Liver (tissue), 9 donors: Measurements from ENCODE around the gene C5. TPM values are rescaled to one million over a fixed set of nuclear protein-coding genes. Genes with fewer than 3 reads are reported as not detected.
A peak's percentile ranks its signal among the peaks of the same experiment; 100 is the strongest.

ENCODE experiments used
- DNase-seq: peaks from one replicate; pipeline ENCODE4 v3.0.0-alpha.2; 2017; ENCODE audit warnings: low spot score
- H3K27ac ChIP-seq, 2 donors: one replicate each; pipeline ENCODE4 v1.7.0; 2013; ENCODE audit warnings: inconsistent platforms in 2 of 2, low read length in 2 of 2, control low read depth in 1 of 2, low read depth in 1 of 2, mild to moderate bottlenecking in 1 of 2
- H3K27me3 ChIP-seq, 4 donors: one replicate each; pipeline versions ENCODE4 v1.6.1 to v1.7.0; 2013; ENCODE audit warnings: low read length in 3 of 4, inconsistent platforms in 1 of 4, mild to moderate bottlenecking in 1 of 4, moderate library complexity in 1 of 4; ENCODE audit not compliant: control insufficient read depth in 4 of 4, insufficient read depth in 4 of 4
- H3K36me3 ChIP-seq, 4 donors: one replicate each; pipeline versions ENCODE4 v1.6.1 to v1.7.0; 2013; ENCODE audit warnings: low read length in 3 of 4, mild to moderate bottlenecking in 3 of 4, low read depth in 1 of 4, moderate library complexity in 1 of 4; ENCODE audit not compliant: control insufficient read depth in 4 of 4, insufficient read depth in 3 of 4
- H3K4me1 ChIP-seq, 4 donors: one replicate each; pipeline versions ENCODE4 v1.6.1 to v1.7.0; 2013; ENCODE audit warnings: low read length in 3 of 4, mild to moderate bottlenecking in 3 of 4, moderate library complexity in 1 of 4; ENCODE audit not compliant: control insufficient read depth in 4 of 4, insufficient read depth in 4 of 4
- H3K4me3 ChIP-seq, 3 donors: one replicate each; pipeline versions ENCODE4 v1.6.1 to v1.7.0; 2013; ENCODE audit warnings: low read length in 3 of 3, control low read depth in 1 of 3, low read depth in 1 of 3, mild to moderate bottlenecking in 1 of 3
- H3K9ac ChIP-seq, 2 donors: one replicate each; pipeline ENCODE4 v1.7.0; 2013; ENCODE audit warnings: low read length in 2 of 2, mild to moderate bottlenecking in 2 of 2, moderate library complexity in 2 of 2, control low read depth in 1 of 2, low read depth in 1 of 2
- H3K9me3 ChIP-seq, 4 donors: one replicate each; pipeline versions ENCODE4 v1.6.1 to v1.7.0; 2013; ENCODE audit warnings: low read length in 3 of 4; ENCODE audit not compliant: control insufficient read depth in 4 of 4
- EGR1 ChIP-seq, 2 donors: IDR thresholded peaks; 2 replicates each; pipeline ENCODE4 v1.6.1; 2016 to 2018; ENCODE audit warnings: antibody characterized with exemption in 2 of 2, low read depth in 2 of 2
- FOXA1 ChIP-seq: IDR thresholded peaks from 2 replicates; pipeline ENCODE4 v1.6.1; 2016; ENCODE audit warnings: antibody characterized with exemption
- FOXA2 ChIP-seq: IDR thresholded peaks from 2 replicates; pipeline ENCODE4 v1.6.1; 2016; ENCODE audit warnings: antibody characterized with exemption
- GABPA ChIP-seq, 2 donors: IDR thresholded peaks in 1 of 2; conservative IDR thresholded peaks in 1 of 2; 2 replicates each; pipeline ENCODE4 v1.6.1; 2016; ENCODE audit warnings: antibody characterized with exemption in 2 of 2, mild to moderate bottlenecking in 1 of 2, moderate library complexity in 1 of 2
- HNF4A ChIP-seq, 2 donors: conservative IDR thresholded peaks; 2 replicates each; pipeline ENCODE4 v1.6.1; 2016; ENCODE audit warnings: antibody characterized with exemption in 2 of 2, mild to moderate bottlenecking in 2 of 2
- HNF4G ChIP-seq: IDR thresholded peaks from 2 replicates; pipeline ENCODE4 v1.6.1; 2016; ENCODE audit warnings: antibody characterized with exemption
- JUND ChIP-seq, 2 donors: IDR thresholded peaks; 2 replicates each; pipeline ENCODE4 v1.6.1; 2016; ENCODE audit warnings: antibody characterized with exemption in 2 of 2
- NR2F2 ChIP-seq: IDR thresholded peaks from 2 replicates; pipeline ENCODE4 v1.6.1; 2016; ENCODE audit warnings: antibody characterized with exemption
- RAD21 ChIP-seq, 2 donors: IDR thresholded peaks; 2 replicates each; pipeline ENCODE4 v1.6.1; 2016; ENCODE audit warnings: antibody characterized with exemption in 2 of 2, mild to moderate bottlenecking in 2 of 2
- RXRA ChIP-seq, 2 donors: IDR thresholded peaks; 2 replicates each; pipeline ENCODE4 v1.6.1; 2017 to 2018; ENCODE audit warnings: antibody characterized with exemption in 2 of 2, mild to moderate bottlenecking in 1 of 2
- TAF1 ChIP-seq: conservative IDR thresholded peaks from 2 replicates; pipeline ENCODE4 v1.6.1; 2016; ENCODE audit warnings: antibody characterized with exemption, mild to moderate bottlenecking
- YY1 ChIP-seq: IDR thresholded peaks from 2 replicates; pipeline ENCODE4 v1.6.1; 2016; ENCODE audit warnings: antibody characterized with exemption, mild to moderate bottlenecking
- WGBS: extraction: QIAGEN DNeasy Blood & Tissue Kit; methylation state at CpG from one replicate; pipeline ENCODE4 v1.1.7; 2013; 5-methylcytosine and 5-hydroxymethylcytosine counted together
- polyA plus RNA-seq, 2 donors: library from polyadenylated mRNA; stranded (reverse) in 1 of 2; unstranded in 1 of 2; fragments of 200-250 nt in 1 of 2; fragments of >200 nt in 1 of 2; fragmentation: Nextera tagmentation in 1 of 2; extraction: Ambion mirVana in 1 of 2; gene quantifications; one replicate each; pipeline versions ENCODE4 v1.2.1 to v1.2.3, GENCODE V29; 2013 to 2015
- total RNA-seq, 2 donors: library from RNA; depleted of rRNA; stranded (reverse); fragments of >200 nt; gene quantifications; one replicate each; pipeline ENCODE4 v1.2.3, GENCODE V29; 2014
- TF ChIP-seq, protein P1 (sequence below): IDR thresholded peaks from 2 replicates; pipeline ENCODE4 v1.6.1; 2016; ENCODE audit warnings: antibody characterized with exemption
- TF ChIP-seq, protein P2 (sequence below): IDR thresholded peaks from 2 replicates; pipeline ENCODE4 v1.6.1; 2016; ENCODE audit warnings: antibody characterized with exemption
- TF ChIP-seq, protein P3 (sequence below): IDR thresholded peaks from 2 replicates; pipeline ENCODE4 v1.6.1; 2016; ENCODE audit warnings: antibody characterized with exemption, mild to moderate bottlenecking
- donor health status: healthy.
- donor health status: healthy.
- donor health status: healthy.
- donor health status: healthy.
- donor health status: healthy.

Gene C5
- total and polyA plus RNA-seq, 4 donors, result 127 to 485 (median 361) TPM

DNA sequence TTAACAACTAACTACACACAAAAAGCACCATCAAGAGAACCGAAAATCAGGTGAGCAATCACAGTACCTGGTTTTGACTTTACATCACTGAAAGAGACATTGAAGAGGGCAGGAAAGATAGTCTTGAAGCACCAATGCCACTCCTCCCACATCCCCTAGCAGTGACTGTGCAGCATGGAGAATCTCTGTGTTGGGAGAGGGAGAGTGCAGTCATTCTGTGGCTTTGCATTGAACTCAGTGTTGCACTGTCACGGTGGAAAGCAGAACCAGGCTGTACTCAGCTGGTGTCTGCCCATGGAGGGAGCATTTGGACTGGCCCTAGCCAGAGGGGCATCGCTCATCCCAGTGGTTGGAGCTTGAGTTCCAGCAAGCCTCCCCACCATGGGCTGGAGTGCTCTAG lies 40.4 kb downstream of the C5 start:
- Histone ChIP-seq H3K9ac (no peak overlapping the region), H3K27me3 (no peaks in the 10 kb centered on the region), H3K36me3 (peaks cover 4 to 81% (median 68%) of the 10 kb centered on the region in 4 donors), H3K4me1 (no peaks in the 10 kb centered on the region), H3K27ac (no peak overlapping the region), H3K4me3 (no peak overlapping the region), H3K9me3 (no peaks in the 10 kb centered on the region)
- DNase-seq, result no peak
- no peak for TF ChIP-seq FOXA2
- TF ChIP-seq NR2F2, result no peak
- TF ChIP-seq, protein P1, sequence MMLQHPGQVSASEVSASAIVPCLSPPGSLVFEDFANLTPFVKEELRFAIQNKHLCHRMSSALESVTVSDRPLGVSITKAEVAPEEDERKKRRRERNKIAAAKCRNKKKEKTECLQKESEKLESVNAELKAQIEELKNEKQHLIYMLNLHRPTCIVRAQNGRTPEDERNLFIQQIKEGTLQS, result no peak
- no peak for TF ChIP-seq FOXA1
- no peak for TF ChIP-seq RXRA (IDR thresholded peaks at IDR 0.05)
- TF ChIP-seq YY1, result no peak
- no peak for TF ChIP-seq HNF4G
- TF ChIP-seq JUND (IDR thresholded peaks at IDR 0.05), result no peak
- no peak for TF ChIP-seq RAD21 (IDR thresholded peaks at IDR 0.05)
- no peak for TF ChIP-seq EGR1 (IDR thresholded peaks at IDR 0.05; ENCODE audit: low read depth in 2 of 2)
- TF ChIP-seq, protein P2, sequence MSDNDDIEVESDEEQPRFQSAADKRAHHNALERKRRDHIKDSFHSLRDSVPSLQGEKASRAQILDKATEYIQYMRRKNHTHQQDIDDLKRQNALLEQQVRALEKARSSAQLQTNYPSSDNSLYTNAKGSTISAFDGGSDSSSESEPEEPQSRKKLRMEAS, result no peak
- WGBS, result 94% methylated on average over 3 of the region's 3 CpGs

DNA sequence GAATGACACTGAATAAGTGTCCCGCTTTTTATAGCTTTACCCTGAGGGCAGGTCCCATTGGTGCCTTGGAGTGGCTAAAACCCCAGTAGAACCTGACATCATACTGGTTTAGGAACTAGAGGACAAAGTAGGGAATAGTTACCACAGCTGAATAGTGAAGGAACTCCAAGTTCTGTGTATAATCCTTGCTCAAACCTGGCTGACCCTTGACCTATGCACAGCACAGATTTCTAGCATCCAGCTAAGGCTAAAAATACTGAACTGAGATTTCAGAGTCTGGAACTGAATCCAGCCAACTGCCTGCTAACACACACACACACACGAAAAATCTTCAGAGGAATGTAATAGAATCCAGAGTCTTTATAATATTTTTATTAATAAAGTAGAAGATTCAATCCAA lies 50.8 kb downstream of the C5 start:
- peaks cover 7 to 61% (median 41%) of the 10 kb centered on the region in 4 donors for H3K36me3 ChIP-seq
- H3K27me3 ChIP-seq, result no peaks in the 10 kb centered on the region
- TF ChIP-seq HNF4A (conservative IDR thresholded peaks at IDR 0.05) (peak; percentile 24 to 25), RXRA (IDR thresholded peaks at IDR 0.05) (peak; percentile 13 to 32), JUND (IDR thresholded peaks at IDR 0.05) (no peak), NR2F2 (peak; percentile 26)
- H3K27ac ChIP-seq, result no peak overlapping the region
- no peak for DNase-seq
- H3K9me3 ChIP-seq, result no peaks in the 10 kb centered on the region
- H3K9ac ChIP-seq, result no peak overlapping the region
- peaks cover 0 to 27% (median 20%) of the 10 kb centered on the region in 4 donors for H3K4me1 ChIP-seq
- H3K4me3 ChIP-seq, result no peak overlapping the region
- WGBS, result 77% methylated on average over 2 of the region's 2 CpGs

DNA sequence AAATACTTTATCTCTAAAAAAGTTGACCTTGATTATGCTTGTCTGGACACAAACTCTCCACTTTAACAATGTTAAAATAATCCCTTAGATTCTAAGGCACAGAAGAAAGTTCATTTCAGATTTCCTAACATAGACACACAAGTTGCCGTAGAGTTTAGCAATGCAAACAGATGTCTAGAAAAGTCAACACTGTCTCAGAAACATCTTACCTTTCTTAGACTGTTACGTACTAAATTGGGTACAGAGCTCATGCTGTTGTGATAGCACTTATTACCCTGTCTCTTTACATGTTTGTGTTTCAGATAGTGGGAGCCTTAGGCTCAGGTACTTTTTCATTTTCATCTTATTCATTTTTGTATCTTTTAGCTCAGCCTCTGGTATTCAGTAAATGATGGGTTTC lies 52.0 kb downstream of the C5 start:
- Histone ChIP-seq H3K9ac (no peak overlapping the region), H3K27ac (no peak overlapping the region), H3K4me3 (no peak overlapping the region), H3K27me3 (no peaks in the 10 kb centered on the region), H3K9me3 (no peaks in the 10 kb centered on the region), H3K36me3 (peaks cover 7 to 63% (median 40%) of the 10 kb centered on the region in 4 donors), H3K4me1 (peaks cover 0 to 27% (median 20%) of the 10 kb centered on the region in 4 donors)
- WGBS, result 42% methylated on average over 2 of the region's 2 CpGs
- TF ChIP-seq FOXA2 (peak; percentile 23), YY1 (no peak), JUND (IDR thresholded peaks at IDR 0.05) (no peak), HNF4A (conservative IDR thresholded peaks at IDR 0.05) (peak; percentile 29 to 31), NR2F2 (no peak), TAF1 (no peak), RXRA (IDR thresholded peaks at IDR 0.05) (peak in 1 of 2 donors; percentile 22), GABPA (IDR thresholded peaks at IDR 0.05 in 1 of 2, conservative IDR thresholded peaks at IDR 0.05 in 1 of 2) (no peak)
- TF ChIP-seq, protein P3, sequence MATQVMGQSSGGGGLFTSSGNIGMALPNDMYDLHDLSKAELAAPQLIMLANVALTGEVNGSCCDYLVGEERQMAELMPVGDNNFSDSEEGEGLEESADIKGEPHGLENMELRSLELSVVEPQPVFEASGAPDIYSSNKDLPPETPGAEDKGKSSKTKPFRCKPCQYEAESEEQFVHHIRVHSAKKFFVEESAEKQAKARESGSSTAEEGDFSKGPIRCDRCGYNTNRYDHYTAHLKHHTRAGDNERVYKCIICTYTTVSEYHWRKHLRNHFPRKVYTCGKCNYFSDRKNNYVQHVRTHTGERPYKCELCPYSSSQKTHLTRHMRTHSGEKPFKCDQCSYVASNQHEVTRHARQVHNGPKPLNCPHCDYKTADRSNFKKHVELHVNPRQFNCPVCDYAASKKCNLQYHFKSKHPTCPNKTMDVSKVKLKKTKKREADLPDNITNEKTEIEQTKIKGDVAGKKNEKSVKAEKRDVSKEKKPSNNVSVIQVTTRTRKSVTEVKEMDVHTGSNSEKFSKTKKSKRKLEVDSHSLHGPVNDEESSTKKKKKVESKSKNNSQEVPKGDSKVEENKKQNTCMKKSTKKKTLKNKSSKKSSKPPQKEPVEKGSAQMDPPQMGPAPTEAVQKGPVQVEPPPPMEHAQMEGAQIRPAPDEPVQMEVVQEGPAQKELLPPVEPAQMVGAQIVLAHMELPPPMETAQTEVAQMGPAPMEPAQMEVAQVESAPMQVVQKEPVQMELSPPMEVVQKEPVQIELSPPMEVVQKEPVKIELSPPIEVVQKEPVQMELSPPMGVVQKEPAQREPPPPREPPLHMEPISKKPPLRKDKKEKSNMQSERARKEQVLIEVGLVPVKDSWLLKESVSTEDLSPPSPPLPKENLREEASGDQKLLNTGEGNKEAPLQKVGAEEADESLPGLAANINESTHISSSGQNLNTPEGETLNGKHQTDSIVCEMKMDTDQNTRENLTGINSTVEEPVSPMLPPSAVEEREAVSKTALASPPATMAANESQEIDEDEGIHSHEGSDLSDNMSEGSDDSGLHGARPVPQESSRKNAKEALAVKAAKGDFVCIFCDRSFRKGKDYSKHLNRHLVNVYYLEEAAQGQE, result no peak
- no peak for DNase-seq
